CD14-positive monocyte (primary cell): ENCODE data around the gene HCK. TPM values are rescaled to one million over a fixed set of nuclear protein-coding genes. Genes with fewer than 3 reads are reported as not detected.

Source experiments
- DNase-seq, 3 donors: peaks; one replicate each; pipeline ENCODE4 v3.0.0-alpha.2; 2011 to 2022
- H2AFZ ChIP-seq: 2 replicates; pipeline ENCODE4 v1.6.0; 2012; ENCODE audit warnings: mild to moderate bottlenecking, low read depth, low read length, inconsistent platforms; ENCODE audit not compliant: insufficient read depth, poor library complexity, severe bottlenecking
- H3K27ac ChIP-seq, 2 donors: 1 replicate in 1 of 2; 2 replicates in 1 of 2; pipeline ENCODE4 v1.5.1; 2012 to 2013; ENCODE audit warnings: low read length in 2 of 2, control low read depth in 1 of 2, inconsistent platforms in 1 of 2, low read depth in 1 of 2, mild to moderate bottlenecking in 1 of 2
- H3K27me3 ChIP-seq, 2 donors: one replicate each; pipeline versions ENCODE4 v1.6.0 to v1.6.1; 2011 to 2013; ENCODE audit warnings: low read length in 2 of 2; ENCODE audit not compliant: control insufficient read depth in 2 of 2, insufficient read depth in 2 of 2
- H3K36me3 ChIP-seq, 2 donors: replicated peaks in 1 of 2; 1 replicate in 1 of 2; 2 replicates in 1 of 2; pipeline versions ENCODE4 v1.5.1 to v1.6.1; 2012 to 2013; ENCODE audit warnings: low read length in 2 of 2, control low read depth in 1 of 2, inconsistent platforms in 1 of 2, mild to moderate bottlenecking in 1 of 2; ENCODE audit not compliant: insufficient read depth in 2 of 2, control insufficient read depth in 1 of 2
- H3K4me1 ChIP-seq, 2 donors: 1 replicate in 1 of 2; 2 replicates in 1 of 2; pipeline versions ENCODE4 v1.5.1 to v1.6.1; 2012 to 2013; ENCODE audit warnings: low read length in 2 of 2, control low read depth in 1 of 2, inconsistent platforms in 1 of 2, mild to moderate bottlenecking in 1 of 2, moderate library complexity in 1 of 2; ENCODE audit not compliant: insufficient read depth in 2 of 2, control insufficient read depth in 1 of 2
- H3K4me2 ChIP-seq: replicated peaks from 2 replicates; pipeline ENCODE3; 2012; ENCODE audit warnings: low read length, moderate library complexity, mild to moderate bottlenecking; ENCODE audit not compliant: poor library complexity, severe bottlenecking; ENCODE audit errors: extremely low read depth
- H3K4me3 ChIP-seq, 3 experiments: fragments of 200-600 bp in 1 of 3; sonication (generic) in 1 of 3; replicated peaks in 1 of 3; 1 replicate in 2 of 3; 2 replicates in 1 of 3; pipeline ENCODE4 v1.5.1; 2011 to 2013; ENCODE audit warnings: low read length in 3 of 3, mild to moderate bottlenecking in 3 of 3, control low read depth in 2 of 3, low read depth in 2 of 3, inconsistent platforms in 1 of 3, moderate library complexity in 1 of 3
- H3K79me2 ChIP-seq: 2 replicates; pipeline ENCODE4 v1.6.0; 2012; ENCODE audit warnings: mild to moderate bottlenecking, control low read depth, inconsistent platforms, low read length, moderate library complexity; ENCODE audit not compliant: insufficient read depth
- H3K9ac ChIP-seq: 2 replicates; pipeline ENCODE4 v1.6.0; 2017; ENCODE audit warnings: low read length, mild to moderate bottlenecking; ENCODE audit not compliant: insufficient read depth, poor library complexity, severe bottlenecking
- H3K9me3 ChIP-seq, 2 donors: replicated peaks in 1 of 2; 1 replicate in 1 of 2; 2 replicates in 1 of 2; pipeline versions ENCODE4 v1.5.1 to v1.6.1; 2012 to 2013; ENCODE audit warnings: low read length in 2 of 2, control low read depth in 1 of 2; ENCODE audit not compliant: control insufficient read depth in 1 of 2, insufficient read depth in 1 of 2
- H4K20me1 ChIP-seq: 2 replicates; pipeline ENCODE4 v1.6.0; 2012; ENCODE audit warnings: mild to moderate bottlenecking, low read length, control low read depth, moderate library complexity; ENCODE audit not compliant: insufficient read depth
- H3K27ac Mint-ChIP-seq, 7 donors: one replicate each; pipeline ENCODE4 v1.8.0; 2020; ENCODE audit warnings: mild to moderate bottlenecking in 7 of 7, mixed read lengths in 7 of 7, moderate library complexity in 6 of 7, inconsistent platforms in 2 of 7
- H3K27me3 Mint-ChIP-seq, 3 donors: one replicate each; pipeline ENCODE4 v1.8.0; 2021 to 2022; ENCODE audit warnings: low read depth in 3 of 3, mild to moderate bottlenecking in 3 of 3, mixed read lengths in 3 of 3, moderate library complexity in 3 of 3, inconsistent platforms in 1 of 3
- H3K36me3 Mint-ChIP-seq, 2 donors: one replicate each; pipeline ENCODE4 v1.8.0; 2020; ENCODE audit warnings: mixed read lengths in 2 of 2, inconsistent platforms in 1 of 2, mild to moderate bottlenecking in 1 of 2
- H3K4me1 Mint-ChIP-seq: one replicate; pipeline ENCODE4 v1.8.0; 2020; ENCODE audit warnings: mild to moderate bottlenecking, mixed read lengths
- H3K4me3 Mint-ChIP-seq, 2 donors: one replicate each; pipeline ENCODE4 v1.8.0; 2020; ENCODE audit warnings: mild to moderate bottlenecking in 2 of 2, mixed read lengths in 2 of 2, moderate library complexity in 1 of 2
- H3K9me3 Mint-ChIP-seq, 7 donors: one replicate each; pipeline ENCODE4 v1.8.0; 2020 to 2022; ENCODE audit warnings: mixed read lengths in 7 of 7, mild to moderate bottlenecking in 6 of 7, moderate library complexity in 6 of 7, inconsistent platforms in 2 of 7
- WGBS: methylation state at CpG from one replicate; pipeline ENCODE4 v1.1.5; 2013; ENCODE audit warnings: missing lambda C conversion rate; ENCODE audit not compliant: insufficient coverage; 5-methylcytosine and 5-hydroxymethylcytosine counted together
- intact Hi-C, 2 donors: fragments of 100-400 bp; cut with micrococcal nuclease; formaldehyde crosslinking; loops; one replicate each; pipeline versions ENCODE4 v1.15.0 to v1.15.1; 2023
- polyA plus RNA-seq, 3 donors: library from polyadenylated mRNA; depleted of rRNA in 1 of 3; unstranded in 2 of 3; stranded (reverse) in 1 of 3; fragments of 300-500 nt in 2 of 3; fragments of >200 nt in 1 of 3; fragmentation: Illumina TruSeq in 2 of 3; gene quantifications; 1 replicate in 2 of 3; 2 replicates in 1 of 3; pipeline ENCODE4 v1.2.3, GENCODE V29; 2012 to 2021
- TF ChIP-seq, protein P1 (sequence below): fragments of 200-600 bp; IDR thresholded peaks from one replicate; pipeline ENCODE4 v1.8.0; 2022; ENCODE audit warnings: antibody characterized with exemption, mild to moderate bottlenecking

The HCK gene
- polyA plus RNA-seq, 3 donors = 430 to 688 (median 526) TPM

DNA sequence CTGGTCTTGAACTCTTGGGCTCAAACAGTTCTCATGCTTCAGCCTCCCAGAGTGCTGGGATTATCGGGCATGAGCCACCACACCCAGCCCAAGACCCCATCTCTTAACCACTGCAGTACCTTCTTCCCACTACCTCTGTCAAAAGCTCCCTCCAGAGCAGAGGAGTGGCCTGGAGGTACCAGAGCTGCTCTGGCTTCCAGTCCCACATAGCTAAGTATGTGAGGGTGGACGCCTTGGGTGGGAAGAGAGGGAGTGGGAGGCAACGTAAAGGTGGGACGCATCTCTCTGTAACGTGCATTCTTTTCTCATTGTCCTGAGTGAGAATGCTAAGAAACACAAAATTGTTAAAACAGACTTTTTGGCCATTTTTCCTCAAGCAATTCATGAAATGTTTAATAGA lies 82.0 kb downstream of the HCK start:
- Mint-ChIP-seq H3K27me3 (no peaks in the 10 kb centered on the region), H3K4me3 (no peak overlapping the region), H3K9me3 (peaks cover 0 to 2% (median 0%) of the 10 kb centered on the region in 7 donors), H3K36me3 (peaks cover 66 to 88% of the 10 kb centered on the region in 2 donors), H3K27ac (no peak overlapping the region), H3K4me1 (peaks cover 11% of the 10 kb centered on the region)
- DNase-seq = no peak
- intact Hi-C loops = no loop called here
- no peaks in the 10 kb centered on the region for H3K27me3 ChIP-seq
- 94% methylated on average over 5 of the region's 5 CpGs for WGBS
- no peak overlapping the region for H3K9ac ChIP-seq
- H3K4me2 ChIP-seq = no peak overlapping the region
- H3K36me3 ChIP-seq = peaks cover 59 to 100% of the 10 kb centered on the region in 2 donors
- no peaks in the 10 kb centered on the region for H3K4me1 ChIP-seq
- H2AFZ ChIP-seq = no peak overlapping the region
- H4K20me1 ChIP-seq = peaks cover 99% of the 10 kb centered on the region
- H3K4me3 ChIP-seq = no peak overlapping the region
- TF ChIP-seq, protein P1, sequence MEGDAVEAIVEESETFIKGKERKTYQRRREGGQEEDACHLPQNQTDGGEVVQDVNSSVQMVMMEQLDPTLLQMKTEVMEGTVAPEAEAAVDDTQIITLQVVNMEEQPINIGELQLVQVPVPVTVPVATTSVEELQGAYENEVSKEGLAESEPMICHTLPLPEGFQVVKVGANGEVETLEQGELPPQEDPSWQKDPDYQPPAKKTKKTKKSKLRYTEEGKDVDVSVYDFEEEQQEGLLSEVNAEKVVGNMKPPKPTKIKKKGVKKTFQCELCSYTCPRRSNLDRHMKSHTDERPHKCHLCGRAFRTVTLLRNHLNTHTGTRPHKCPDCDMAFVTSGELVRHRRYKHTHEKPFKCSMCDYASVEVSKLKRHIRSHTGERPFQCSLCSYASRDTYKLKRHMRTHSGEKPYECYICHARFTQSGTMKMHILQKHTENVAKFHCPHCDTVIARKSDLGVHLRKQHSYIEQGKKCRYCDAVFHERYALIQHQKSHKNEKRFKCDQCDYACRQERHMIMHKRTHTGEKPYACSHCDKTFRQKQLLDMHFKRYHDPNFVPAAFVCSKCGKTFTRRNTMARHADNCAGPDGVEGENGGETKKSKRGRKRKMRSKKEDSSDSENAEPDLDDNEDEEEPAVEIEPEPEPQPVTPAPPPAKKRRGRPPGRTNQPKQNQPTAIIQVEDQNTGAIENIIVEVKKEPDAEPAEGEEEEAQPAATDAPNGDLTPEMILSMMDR = no peak
- peaks cover 61% of the 10 kb centered on the region for H3K79me2 ChIP-seq
- no peak overlapping the region for H3K27ac ChIP-seq
- no peaks in the 10 kb centered on the region for H3K9me3 ChIP-seq

DNA sequence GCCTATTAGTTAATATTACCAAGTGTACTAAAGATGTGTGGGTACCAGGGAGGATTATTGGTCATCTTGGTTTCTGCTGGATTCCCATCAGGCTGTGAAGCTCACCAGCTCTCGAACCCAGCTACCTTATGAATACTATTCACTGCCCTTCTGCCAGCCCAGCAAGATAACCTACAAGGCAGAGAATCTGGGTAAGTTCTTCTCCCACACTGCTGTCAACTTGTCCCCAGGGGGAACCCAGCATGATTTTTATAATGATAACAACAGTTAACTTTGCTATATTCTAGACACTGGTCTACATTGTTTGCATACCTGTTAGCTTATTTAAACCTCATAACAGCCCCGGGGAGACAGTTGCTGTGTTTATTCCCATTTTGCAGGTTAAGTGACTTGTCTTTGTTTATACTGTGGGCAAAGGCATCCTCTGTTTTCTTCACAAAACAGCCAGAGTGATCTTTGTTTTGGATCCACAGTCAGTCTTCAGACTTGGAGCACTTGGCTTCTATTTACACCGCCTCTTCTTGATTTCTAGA lies 84.0 kb downstream of the HCK start:
- no CpG with 5 or more reads among the region's 3 CpGs for WGBS
- H3K27ac ChIP-seq = peak overlapping the region in 1 of 2 donors; percentile 25
- TF ChIP-seq, protein P1 = no peak

More for the DNA sequence above, 84.0 kb downstream of the HCK start:
- H3K36me3 ChIP-seq = peaks cover 76 to 100% of the 10 kb centered on the region in 2 donors
- no peak overlapping the region for H3K4me3 ChIP-seq
- no peaks in the 10 kb centered on the region for H3K4me1 ChIP-seq
- peaks cover 96% of the 10 kb centered on the region for H4K20me1 ChIP-seq
- intact Hi-C loops = no loop called here
- H3K9ac ChIP-seq = no peak overlapping the region
- Mint-ChIP-seq H3K9me3 (peaks cover 0 to 2% (median 0%) of the 10 kb centered on the region in 7 donors), H3K4me1 (peaks cover 7% of the 10 kb centered on the region), H3K4me3 (no peak overlapping the region), H3K27me3 (peaks cover 0 to 1% (median 0%) of the 10 kb centered on the region in 3 donors), H3K27ac (peak overlapping the region in 1 of 7 donors; percentile 42), H3K36me3 (peaks cover 78 to 96% of the 10 kb centered on the region in 2 donors)
- H3K27me3 ChIP-seq = no peaks in the 10 kb centered on the region
- no peaks in the 10 kb centered on the region for H3K9me3 ChIP-seq
- no peak for DNase-seq
- H3K4me2 ChIP-seq = no peak overlapping the region
- no peak overlapping the region for H2AFZ ChIP-seq
- H3K79me2 ChIP-seq = peaks cover 41% of the 10 kb centered on the region
